ENCODE results near the gene PLCD4. TPM values are rescaled to one million over a fixed set of nuclear protein-coding genes. Genes with fewer than 3 reads are reported as not detected.
A peak's percentile ranks its signal among the peaks of the same experiment; 100 is the strongest.

The PLCD4 gene
- total RNA-seq, 4 donors from 2014 or later = 21.6 to 60.9 (median 43.7) TPM

DNA sequence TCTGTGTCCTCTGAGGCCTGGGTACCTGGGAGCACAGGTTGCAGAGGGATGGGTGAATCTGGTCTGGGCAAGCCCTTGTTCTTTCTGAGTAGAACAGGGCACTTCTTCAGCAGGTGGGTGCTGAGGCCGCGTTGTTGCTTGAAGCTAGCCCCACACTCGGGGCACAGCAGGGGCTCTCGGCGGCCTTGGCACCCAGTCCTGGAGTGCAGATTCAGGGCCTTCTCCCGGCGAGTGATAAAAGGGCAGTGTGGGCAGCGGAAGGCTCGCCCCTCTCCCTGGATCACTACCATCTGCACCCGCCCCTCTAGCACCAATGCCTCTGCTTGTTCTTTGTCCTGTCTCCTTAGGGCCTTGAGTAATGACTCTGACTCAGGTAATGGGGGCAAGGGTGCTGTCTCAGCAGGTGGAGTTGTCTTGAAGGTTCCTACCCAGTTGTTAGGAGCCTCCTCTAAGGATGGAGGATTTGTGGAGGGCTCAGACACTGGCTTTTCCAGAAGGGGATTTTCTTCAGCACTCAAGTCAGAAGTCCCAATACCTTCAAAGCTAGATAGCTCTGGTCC, 36.1 kb downstream of the PLCD4 start:
- no peaks in the 10 kb centered on the region for H3K4me1 ChIP-seq
- H3K36me3 ChIP-seq = peaks cover 3 to 86% of the 10 kb centered on the region in 2 donors
- TF ChIP-seq, protein P1, sequence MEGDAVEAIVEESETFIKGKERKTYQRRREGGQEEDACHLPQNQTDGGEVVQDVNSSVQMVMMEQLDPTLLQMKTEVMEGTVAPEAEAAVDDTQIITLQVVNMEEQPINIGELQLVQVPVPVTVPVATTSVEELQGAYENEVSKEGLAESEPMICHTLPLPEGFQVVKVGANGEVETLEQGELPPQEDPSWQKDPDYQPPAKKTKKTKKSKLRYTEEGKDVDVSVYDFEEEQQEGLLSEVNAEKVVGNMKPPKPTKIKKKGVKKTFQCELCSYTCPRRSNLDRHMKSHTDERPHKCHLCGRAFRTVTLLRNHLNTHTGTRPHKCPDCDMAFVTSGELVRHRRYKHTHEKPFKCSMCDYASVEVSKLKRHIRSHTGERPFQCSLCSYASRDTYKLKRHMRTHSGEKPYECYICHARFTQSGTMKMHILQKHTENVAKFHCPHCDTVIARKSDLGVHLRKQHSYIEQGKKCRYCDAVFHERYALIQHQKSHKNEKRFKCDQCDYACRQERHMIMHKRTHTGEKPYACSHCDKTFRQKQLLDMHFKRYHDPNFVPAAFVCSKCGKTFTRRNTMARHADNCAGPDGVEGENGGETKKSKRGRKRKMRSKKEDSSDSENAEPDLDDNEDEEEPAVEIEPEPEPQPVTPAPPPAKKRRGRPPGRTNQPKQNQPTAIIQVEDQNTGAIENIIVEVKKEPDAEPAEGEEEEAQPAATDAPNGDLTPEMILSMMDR (IDR thresholded peaks at IDR 0.05 in 4 of 5, conservative IDR thresholded peaks at IDR 0.05 in 1 of 5) = no peak
- TF ChIP-seq POLR2A (IDR thresholded peaks at IDR 0.05) = no peak
- DNase-seq (no peak), ATAC-seq (no peak)
- in situ Hi-C loops (cut with MboI; ENCODE audit: low sequenced_read_pairs in 4 of 4) (no loop called here), intact Hi-C loops (cut with DNase I; ENCODE audit: low total_unique reads) (no loop called here)
- H3K27me3 ChIP-seq = no peaks in the 10 kb centered on the region
- H3K4me3 ChIP-seq = no peak overlapping the region
- H3K9me3 ChIP-seq = no peaks in the 10 kb centered on the region
- no peak overlapping the region for H3K27ac ChIP-seq

DNA sequence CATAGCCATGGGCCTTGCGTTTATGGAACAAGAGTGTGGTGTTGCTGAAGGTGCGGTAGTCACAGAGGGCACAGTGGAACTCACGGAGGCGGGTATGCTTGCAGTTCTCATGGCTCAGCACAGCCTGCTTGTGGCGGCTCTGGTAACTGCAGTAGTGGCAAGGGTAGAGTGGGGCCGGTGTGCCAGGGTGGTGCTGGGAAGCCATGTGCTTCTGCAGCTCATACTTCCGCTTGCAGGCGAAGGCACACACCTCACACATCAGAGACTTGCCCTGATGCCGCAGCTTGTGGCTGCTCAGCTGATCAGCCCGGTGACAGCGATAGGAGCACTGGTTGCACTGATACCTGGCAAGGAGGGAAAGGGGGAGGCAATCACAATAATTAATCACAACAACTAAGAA, 37.0 kb downstream of the PLCD4 start:
- no peaks in the 10 kb centered on the region for H3K27me3 ChIP-seq
- H3K27ac ChIP-seq = no peak overlapping the region
- H3K4me1 ChIP-seq = no peaks in the 10 kb centered on the region
- intact Hi-C loops (cut with DNase I; ENCODE audit: low total_unique reads) (no loop called here), in situ Hi-C loops (cut with MboI; ENCODE audit: low sequenced_read_pairs in 4 of 4) (no loop called here)
- peaks cover 3 to 87% of the 10 kb centered on the region in 2 donors for H3K36me3 ChIP-seq
- no peak for DNase-seq
- ATAC-seq = no peak
- TF ChIP-seq POLR2A (IDR thresholded peaks at IDR 0.05) = no peak
- TF ChIP-seq, protein P1 (IDR thresholded peaks at IDR 0.05 in 4 of 5, conservative IDR thresholded peaks at IDR 0.05 in 1 of 5) = no peak
- H3K4me3 ChIP-seq = no peak overlapping the region
- no peaks in the 10 kb centered on the region for H3K9me3 ChIP-seq

DNA sequence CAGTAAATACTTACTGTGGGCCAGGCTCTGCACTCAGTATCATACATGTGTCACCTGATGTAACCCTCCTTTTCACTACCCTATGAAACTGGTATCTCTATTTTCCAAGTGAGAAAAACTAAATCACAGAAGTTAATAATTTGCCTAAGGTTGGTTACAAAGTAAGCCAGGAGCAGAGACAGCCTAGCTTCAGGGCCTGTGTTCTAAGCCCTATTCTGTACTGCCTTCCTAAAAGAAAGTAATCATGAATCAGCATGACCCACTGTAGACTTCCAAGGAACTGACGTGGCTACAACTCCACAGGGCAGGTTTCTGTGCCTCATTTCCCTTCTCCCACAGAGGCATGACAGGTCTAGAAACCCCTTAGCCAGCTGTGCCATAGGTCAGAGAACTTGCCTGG, 37.4 kb downstream of the PLCD4 start:
- H3K4me3 ChIP-seq = no peak overlapping the region
- H3K4me1 ChIP-seq = no peaks in the 10 kb centered on the region
- in situ Hi-C loops (cut with MboI; ENCODE audit: low sequenced_read_pairs in 4 of 4) = no loop called here
- peak overlapping the region in 1 of 4 donors; percentile 29 for H3K27ac ChIP-seq
- ATAC-seq = no peak
- TF ChIP-seq POLR2A (IDR thresholded peaks at IDR 0.05) = no peak
- TF ChIP-seq, protein P1 (IDR thresholded peaks at IDR 0.05 in 4 of 5, conservative IDR thresholded peaks at IDR 0.05 in 1 of 5) = no peak
- DNase-seq = no peak
- H3K9me3 ChIP-seq = no peaks in the 10 kb centered on the region
- H3K36me3 ChIP-seq = peaks cover 3 to 90% of the 10 kb centered on the region in 2 donors
- no peaks in the 10 kb centered on the region for H3K27me3 ChIP-seq
- intact Hi-C loops (cut with DNase I; ENCODE audit: low total_unique reads) = no loop called here

DNA sequence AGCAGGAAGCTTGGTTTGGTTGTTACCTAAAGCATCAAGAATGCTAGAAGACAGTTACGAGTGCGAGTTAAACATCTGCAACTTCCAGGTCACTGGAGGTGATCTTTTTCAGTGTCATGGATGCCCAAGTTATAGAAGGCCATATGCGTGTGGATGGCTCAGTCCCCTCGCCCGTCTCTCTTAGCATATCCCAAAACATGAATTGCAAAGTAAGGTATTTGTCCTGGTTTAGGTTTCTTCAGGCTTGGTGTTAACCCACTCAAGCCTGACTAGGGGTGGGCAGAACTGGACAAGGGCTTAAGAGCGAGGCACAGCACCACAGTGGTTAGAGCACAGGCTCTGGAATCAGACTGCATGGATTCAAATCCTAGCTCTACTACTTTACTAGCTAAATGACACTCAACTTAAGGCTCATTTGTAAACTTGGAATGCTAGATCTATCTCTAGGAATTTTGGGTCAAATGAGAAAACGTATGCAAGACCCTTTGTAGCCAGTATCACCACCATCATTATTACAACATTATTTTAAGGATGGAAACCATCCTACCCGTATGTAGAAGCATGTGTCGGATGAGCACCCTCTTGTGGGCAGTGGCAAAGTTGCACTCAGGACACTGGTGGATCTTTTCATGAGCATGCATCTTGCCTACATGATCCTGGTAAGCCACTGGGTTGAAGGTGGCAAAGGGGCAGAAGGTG, 40.5 kb downstream of the PLCD4 start:
- peak in 1 of 2 donors; percentile 45 for DNase-seq
- H3K36me3 ChIP-seq = peaks cover 3 to 95% of the 10 kb centered on the region in 2 donors
- peak overlapping the region in 1 of 4 donors; percentile 18 for H3K27ac ChIP-seq
- ATAC-seq = peak; percentile 65 to 71
- intact Hi-C loops (cut with DNase I; ENCODE audit: low total_unique reads) (no loop called here), in situ Hi-C loops (cut with MboI; ENCODE audit: low sequenced_read_pairs in 4 of 4) (no loop called here)
- no peaks in the 10 kb centered on the region for H3K9me3 ChIP-seq
- TF ChIP-seq, protein P1 (IDR thresholded peaks at IDR 0.05 in 4 of 5, conservative IDR thresholded peaks at IDR 0.05 in 1 of 5) = peak; percentile 54 to 79 (median 71)
- no peak for TF ChIP-seq POLR2A (IDR thresholded peaks at IDR 0.05)
- H3K4me3 ChIP-seq = no peak overlapping the region
- no peaks in the 10 kb centered on the region for H3K27me3 ChIP-seq
- H3K4me1 ChIP-seq = no peaks in the 10 kb centered on the region

Measured in gastrocnemius medialis (tissue), 4 donors.